Stimulated activated effector memory CD8-positive, alpha-beta T cell treated with anti-CD3 and anti-CD28 coated beads, Interleukin-12 subunit alpha, Interleukin-12 subunit beta, amount 100 ng/mL, for 72 hours (primary cell): ENCODE measurements around the gene TACC3.

Experiments
- ATAC-seq: fragments of 150-1000 bp; cut with Tn5 transposase; 2 replicates; pipeline ENCODE4 v1.10.0; 2021
- DNase-seq, 2 donors: peaks; one replicate each; pipeline ENCODE4 v3.0.0; 2021 to 2022; ENCODE audit warnings: low spot score in 2 of 2
- H3K27ac Mint-ChIP-seq: one replicate; pipeline ENCODE4 v1.8.0; 2022; ENCODE audit warnings: mild to moderate bottlenecking, mixed read lengths
- H3K36me3 Mint-ChIP-seq: one replicate; pipeline ENCODE4 v1.8.0; 2022; ENCODE audit warnings: mild to moderate bottlenecking, mixed read lengths
- H3K4me1 Mint-ChIP-seq: one replicate; pipeline ENCODE4 v1.8.0; 2022; ENCODE audit warnings: mixed read lengths
- H3K4me3 Mint-ChIP-seq: one replicate; pipeline ENCODE4 v1.8.0; 2022; ENCODE audit warnings: mild to moderate bottlenecking, mixed read lengths
- H3K9me3 Mint-ChIP-seq: one replicate; pipeline ENCODE4 v1.8.0; 2022; ENCODE audit warnings: mixed read lengths

TACC3 gene

DNA sequence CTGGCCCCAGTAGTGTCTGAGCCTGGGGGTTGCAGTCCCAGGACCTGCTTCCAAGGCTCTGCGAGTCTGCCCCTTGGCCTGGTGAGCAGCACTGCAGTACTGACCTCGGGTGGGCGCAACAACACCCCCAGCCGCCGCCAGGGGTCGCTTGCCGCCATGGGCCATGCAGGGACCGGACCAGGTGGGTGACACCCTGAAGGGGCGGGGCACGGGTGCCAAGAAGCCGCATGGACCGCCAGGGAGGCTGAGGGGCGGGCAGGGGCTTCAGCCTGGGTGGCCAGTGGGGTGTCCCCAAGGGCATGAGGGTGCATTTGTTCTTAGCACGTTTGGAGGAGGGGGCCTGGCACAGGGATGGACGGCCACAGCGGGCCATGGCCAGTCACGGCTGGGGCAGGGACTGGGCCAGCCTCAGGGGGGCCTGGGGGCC, 25.0 kb downstream of the TACC3 start:
- ATAC-seq, result peak; percentile 77
- H3K27ac Mint-ChIP-seq, result no peak overlapping the region
- H3K9me3 Mint-ChIP-seq, result no peaks in the 10 kb centered on the region
- H3K4me3 Mint-ChIP-seq, result no peak overlapping the region
- H3K36me3 Mint-ChIP-seq, result peaks cover 44% of the 10 kb centered on the region
- peak; percentile 81 to 93 for DNase-seq
- no peaks in the 10 kb centered on the region for H3K4me1 Mint-ChIP-seq

DNA sequence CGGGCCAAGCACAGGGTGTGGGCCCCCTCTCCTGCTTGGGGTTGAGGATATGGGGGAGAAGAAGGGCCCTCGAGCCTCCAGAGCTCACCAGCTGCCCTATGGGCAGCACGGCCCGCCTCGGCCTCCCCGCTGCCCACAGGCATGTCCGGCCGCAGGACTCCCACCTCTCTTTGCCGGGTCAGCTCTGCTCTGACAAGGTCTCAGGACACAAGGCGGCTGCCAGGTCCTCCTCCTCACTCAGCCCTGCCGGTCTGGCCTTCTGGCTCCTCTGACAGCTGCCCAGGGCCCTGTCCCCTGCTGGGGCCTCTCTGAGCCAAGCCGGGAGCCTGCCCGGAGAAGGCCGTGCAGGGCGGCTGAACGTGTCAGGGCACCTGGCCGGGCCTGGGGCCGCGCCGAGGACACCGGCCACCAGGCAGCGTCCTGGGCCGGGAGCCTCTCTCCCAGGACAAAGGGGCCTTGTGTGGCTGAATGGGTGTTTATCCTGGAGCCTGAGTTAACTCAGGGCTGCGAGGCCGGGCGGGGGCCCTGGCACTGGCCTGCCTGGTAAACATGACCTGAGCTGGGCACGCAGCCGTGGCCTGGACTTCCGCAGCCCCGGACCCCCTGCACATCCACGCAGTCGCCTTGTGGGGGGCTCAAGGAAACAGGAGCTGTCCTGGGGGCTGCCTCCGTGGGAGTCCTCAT, 25.7 kb downstream of the TACC3 start:
- Mint-ChIP-seq H3K4me1 (no peaks in the 10 kb centered on the region), H3K36me3 (peaks cover 36% of the 10 kb centered on the region), H3K9me3 (no peaks in the 10 kb centered on the region), H3K4me3 (no peak overlapping the region), H3K27ac (no peak overlapping the region)
- DNase-seq (no peak), ATAC-seq (no peak)

DNA sequence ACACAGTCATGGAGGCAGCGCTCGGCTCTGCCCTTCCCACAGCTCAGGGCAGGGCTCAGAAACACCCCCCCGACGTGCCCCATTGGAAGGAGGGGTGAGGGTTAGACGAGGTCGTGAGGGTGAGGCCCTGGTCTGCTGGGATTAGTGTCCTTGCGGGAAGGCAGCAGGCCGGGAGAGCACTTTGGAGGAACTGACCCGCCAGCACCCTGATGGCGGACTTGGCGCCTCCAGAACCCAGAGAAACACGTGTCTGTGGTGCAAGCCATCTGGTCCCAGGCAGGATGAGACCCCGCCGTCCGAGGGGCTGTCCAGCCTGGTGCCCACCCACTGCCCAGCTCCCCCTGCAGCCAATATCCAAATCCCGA, 26.3 kb downstream of the TACC3 start:
- H3K36me3 Mint-ChIP-seq, result peaks cover 31% of the 10 kb centered on the region
- DNase-seq (no peak), ATAC-seq (no peak)
- no peak overlapping the region for H3K27ac Mint-ChIP-seq
- H3K9me3 Mint-ChIP-seq, result no peaks in the 10 kb centered on the region
- no peaks in the 10 kb centered on the region for H3K4me1 Mint-ChIP-seq
- H3K4me3 Mint-ChIP-seq, result no peak overlapping the region

DNA sequence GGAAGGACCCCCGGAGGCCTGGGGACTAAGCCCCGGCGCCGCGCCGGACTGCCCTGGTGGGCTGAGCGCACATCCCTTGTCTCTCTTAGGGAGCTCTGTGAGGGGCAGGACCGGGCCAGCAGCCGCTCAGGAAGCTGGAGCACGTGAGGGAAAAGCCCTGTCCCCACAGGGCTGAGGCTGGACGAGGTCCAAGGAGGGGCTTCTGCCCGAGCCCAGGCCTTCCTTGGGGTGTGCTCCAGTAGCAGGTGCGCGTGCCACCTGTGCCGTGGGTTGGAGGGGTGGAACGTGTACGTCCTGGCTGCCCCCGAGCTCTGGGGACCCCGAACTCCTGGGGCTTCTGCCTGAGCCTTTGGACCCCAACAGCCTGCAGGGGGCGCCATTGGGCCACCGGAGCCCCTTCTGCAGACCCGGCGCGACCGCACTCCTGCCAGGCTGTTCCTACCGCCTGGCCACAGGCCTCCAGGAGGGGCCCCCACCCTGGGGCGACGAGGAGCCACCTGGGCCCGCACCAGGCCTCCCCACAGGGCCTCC, 27.2 kb downstream of the TACC3 start:
- peak; percentile 83 to 92 for DNase-seq
- Mint-ChIP-seq H3K36me3 (peaks cover 21% of the 10 kb centered on the region), H3K4me3 (no peak overlapping the region), H3K9me3 (no peaks in the 10 kb centered on the region), H3K27ac (no peak overlapping the region), H3K4me1 (no peaks in the 10 kb centered on the region)
- ATAC-seq, result peak; percentile 66

DNA sequence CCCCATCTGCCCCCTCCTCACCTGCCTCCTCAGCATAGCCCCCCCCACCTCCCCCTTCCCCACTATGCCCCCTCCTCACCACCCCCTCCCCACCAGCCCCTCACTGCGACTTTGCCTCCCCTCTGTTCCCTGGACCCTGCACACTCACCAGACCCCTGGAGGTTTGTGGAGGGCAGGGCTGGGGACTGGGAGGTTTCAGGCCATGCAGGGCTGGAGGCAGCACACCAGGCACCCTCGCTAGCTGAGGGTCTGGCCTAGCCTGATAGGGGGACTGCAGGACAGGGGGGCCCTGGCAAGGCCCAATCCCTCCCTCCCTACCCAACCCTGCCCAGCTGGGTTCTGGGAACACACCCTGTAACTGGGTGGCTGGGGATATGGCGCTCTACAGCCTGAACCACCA, 28.0 kb downstream of the TACC3 start:
- Mint-ChIP-seq H3K4me3 (no peak overlapping the region), H3K4me1 (no peaks in the 10 kb centered on the region), H3K9me3 (no peaks in the 10 kb centered on the region), H3K27ac (no peak overlapping the region), H3K36me3 (peaks cover 13% of the 10 kb centered on the region)
- ATAC-seq, result no peak
- no peak for DNase-seq

DNA sequence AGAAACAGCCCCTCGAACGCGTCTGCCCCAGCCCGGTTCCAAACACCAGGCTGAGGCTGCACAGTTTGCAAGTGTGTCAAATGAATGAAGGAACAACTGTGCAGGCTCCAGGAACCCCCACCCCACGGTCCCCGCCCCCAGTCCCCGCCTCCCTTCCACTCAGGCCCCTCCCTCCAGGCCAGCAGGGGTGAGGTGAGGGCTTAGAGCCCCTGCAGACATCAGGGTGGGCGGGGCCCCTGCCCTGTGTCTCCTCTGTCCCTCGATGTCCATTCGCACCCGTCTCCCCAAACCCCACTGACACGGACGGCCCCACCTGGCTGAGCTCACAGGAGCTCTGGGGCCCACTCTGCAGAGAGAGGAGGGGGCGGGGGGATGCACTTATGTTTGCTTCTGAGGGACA, 28.5 kb downstream of the TACC3 start:
- Mint-ChIP-seq H3K4me1 (no peaks in the 10 kb centered on the region), H3K9me3 (no peaks in the 10 kb centered on the region), H3K36me3 (peaks cover 8% of the 10 kb centered on the region), H3K4me3 (no peak overlapping the region), H3K27ac (no peak overlapping the region)
- ATAC-seq (no peak), DNase-seq (no peak)

DNA sequence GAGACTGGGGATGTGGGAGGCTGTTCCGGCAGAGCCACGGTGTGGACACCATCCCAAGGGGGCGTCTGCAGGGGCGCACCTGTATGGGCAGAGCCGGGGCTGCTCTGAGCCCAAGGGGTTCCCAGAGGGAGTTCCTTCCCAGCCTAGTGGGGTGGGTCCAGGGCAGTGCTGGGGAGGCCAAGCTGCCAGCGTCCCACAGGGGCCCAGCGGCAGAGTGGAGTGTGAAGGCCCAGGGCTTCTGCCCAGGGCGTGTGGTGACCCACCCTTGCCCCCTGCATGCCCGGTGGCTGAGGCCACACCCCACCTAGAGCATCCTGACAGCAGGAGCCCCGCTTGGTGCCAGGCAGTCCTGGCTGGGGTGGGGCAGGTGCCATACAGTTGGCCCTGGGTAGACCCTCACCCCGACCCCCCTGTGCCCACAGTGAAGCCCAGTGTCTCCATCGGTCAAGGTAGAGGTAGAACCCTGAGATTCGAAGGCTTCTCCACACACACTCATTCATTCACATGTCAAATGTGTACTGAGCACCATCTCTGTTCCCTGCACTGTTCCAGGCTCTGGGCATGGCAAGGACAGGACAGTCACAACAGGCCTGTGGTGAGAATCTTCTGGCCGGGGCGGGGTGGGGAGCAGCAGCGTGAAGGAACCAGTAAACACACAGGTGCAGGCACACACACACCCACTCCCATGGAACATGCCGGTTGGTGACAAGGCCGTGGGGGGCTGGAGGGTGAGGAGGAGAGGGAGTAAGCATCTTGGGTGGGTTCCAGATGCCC, 29.2 kb downstream of the TACC3 start:
- ATAC-seq, result no peak
- H3K4me3 Mint-ChIP-seq, result no peak overlapping the region

DNA sequence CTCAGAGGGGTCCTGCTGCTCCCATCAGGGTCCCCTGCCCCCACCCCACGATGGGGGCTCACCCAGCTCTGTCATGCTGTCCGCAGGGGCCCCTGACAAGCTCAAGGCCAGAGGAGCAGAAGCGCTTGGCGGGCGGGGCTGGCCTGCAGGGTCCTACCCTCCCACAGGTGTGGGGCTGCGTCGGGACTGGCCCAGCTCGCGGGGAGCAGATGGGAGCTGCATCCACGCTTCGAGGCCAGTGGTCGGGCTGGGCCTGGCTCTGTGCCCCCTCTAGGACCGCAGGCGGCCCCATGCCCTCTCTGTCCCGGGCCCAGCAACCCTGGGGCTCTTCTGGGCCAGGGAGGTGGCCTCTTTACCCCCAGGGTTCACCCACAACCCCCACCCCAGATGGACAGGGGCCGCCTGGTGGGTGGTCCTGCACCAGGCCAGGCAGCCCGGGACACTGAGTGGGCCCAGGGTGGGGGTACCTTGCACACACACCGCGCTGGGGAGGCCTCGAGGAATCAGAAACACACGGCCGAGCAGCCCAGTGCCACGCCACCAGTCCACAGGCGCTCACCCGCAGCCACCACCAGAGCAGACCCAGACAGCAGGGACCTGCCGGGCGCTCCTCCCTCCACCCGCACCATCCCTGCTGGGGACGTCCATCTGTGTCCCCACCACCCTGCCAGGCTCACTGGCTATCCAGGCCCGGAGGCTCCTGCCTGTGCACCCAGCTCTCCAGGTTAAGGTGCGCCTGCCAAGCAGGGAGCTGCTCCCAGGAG, 30.0 kb downstream of the TACC3 start:
- Mint-ChIP-seq H3K4me3 (no peak overlapping the region), H3K36me3 (no peaks in the 10 kb centered on the region), H3K9me3 (no peaks in the 10 kb centered on the region), H3K4me1 (no peaks in the 10 kb centered on the region), H3K27ac (no peak overlapping the region)
- no peak for DNase-seq
- no peak for ATAC-seq

More for the DNA sequence above, 29.2 kb downstream of the TACC3 start:
- DNase-seq, result no peak
- Mint-ChIP-seq H3K9me3 (no peaks in the 10 kb centered on the region), H3K36me3 (peaks cover under 1% of the 10 kb centered on the region), H3K27ac (no peak overlapping the region), H3K4me1 (no peaks in the 10 kb centered on the region)

DNA sequence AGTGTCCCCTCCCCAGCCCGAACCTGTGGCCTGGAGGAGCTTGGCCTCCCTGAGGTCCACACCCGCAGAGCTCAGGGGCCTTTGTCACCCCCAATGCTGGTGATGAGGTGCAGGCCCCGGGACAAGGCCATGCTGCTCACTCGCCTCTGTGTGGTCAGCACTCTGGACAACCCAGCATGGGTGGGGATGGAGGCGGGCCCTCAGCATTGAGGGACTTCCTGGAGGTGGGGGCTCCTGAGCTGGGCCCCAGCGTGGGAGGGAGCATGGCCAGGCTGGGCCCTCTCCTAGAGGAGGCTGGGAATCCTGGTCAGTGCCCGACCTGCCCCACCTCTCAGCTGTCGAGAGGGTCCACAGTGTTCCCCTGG, 30.6 kb downstream of the TACC3 start:
- H3K27ac Mint-ChIP-seq, result no peak overlapping the region
- DNase-seq (no peak), ATAC-seq (no peak)
- no peaks in the 10 kb centered on the region for H3K4me1 Mint-ChIP-seq
- no peaks in the 10 kb centered on the region for H3K9me3 Mint-ChIP-seq
- H3K36me3 Mint-ChIP-seq, result no peaks in the 10 kb centered on the region
- H3K4me3 Mint-ChIP-seq, result no peak overlapping the region

DNA sequence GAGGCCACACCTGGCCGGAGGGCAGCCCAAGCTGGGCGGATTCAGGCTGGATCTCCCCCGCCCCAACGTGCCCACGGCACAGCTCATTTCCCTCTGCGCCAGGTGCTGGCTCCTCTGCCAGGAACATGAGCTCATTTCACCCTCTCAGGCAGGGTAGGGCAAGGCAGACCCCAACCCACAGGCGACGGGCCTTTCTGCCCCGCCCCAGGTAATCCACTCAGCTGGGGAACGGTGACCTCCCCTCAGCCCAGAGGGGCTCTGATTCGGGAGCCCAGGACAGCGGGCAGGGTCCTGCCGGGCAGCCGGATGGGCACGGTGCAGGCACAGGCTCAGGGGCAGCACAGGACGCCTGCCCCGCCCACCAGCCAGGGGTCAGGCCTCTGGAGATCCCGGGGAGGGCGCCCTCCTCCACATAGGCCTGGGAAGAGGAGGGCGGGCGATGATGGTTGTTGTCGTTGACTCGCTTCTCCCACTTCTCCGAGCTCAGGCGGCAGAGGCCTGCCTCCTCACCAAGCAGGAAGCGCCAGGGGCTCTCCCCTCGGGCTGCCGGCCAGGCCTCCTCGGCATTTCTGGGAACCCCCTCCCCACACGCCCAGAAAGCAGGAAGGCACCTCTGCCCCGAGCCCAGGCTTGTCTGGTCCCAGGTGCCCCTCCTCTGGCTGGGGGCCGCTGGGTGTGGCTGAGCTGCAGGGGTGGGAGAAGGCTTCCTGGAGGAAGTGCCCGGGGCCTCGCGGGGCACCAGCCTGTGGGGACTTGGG, 31.1 kb downstream of the TACC3 start:
- ATAC-seq (no peak), DNase-seq (no peak)
- Mint-ChIP-seq H3K9me3 (no peaks in the 10 kb centered on the region), H3K4me3 (no peak overlapping the region), H3K27ac (no peak overlapping the region), H3K36me3 (no peaks in the 10 kb centered on the region), H3K4me1 (no peaks in the 10 kb centered on the region)

DNA sequence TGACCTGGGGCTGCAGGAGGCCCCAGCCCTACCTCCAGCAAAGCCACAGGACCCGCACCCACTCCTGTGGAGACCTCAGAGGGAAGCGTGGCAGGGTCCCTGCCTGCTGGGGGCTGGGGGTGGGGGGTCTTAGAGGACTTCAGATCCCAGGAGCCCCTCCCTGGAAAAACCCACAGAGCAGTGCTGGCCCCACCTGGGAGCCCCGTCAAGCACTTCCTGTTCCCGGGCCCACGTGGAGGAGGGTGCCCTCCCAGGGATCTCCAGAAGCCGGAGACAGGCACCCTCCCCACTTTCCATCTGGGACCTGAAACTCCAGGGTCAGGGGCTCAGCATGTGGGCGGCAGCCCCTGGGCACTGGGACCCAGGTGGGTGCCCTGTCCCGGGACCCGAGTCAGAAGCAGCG, 32.0 kb downstream of the TACC3 start:
- H3K36me3 Mint-ChIP-seq, result no peaks in the 10 kb centered on the region
- H3K27ac Mint-ChIP-seq, result no peak overlapping the region
- no peak for ATAC-seq
- DNase-seq, result no peak
- H3K9me3 Mint-ChIP-seq, result no peaks in the 10 kb centered on the region
- H3K4me1 Mint-ChIP-seq, result no peaks in the 10 kb centered on the region
- no peak overlapping the region for H3K4me3 Mint-ChIP-seq

DNA sequence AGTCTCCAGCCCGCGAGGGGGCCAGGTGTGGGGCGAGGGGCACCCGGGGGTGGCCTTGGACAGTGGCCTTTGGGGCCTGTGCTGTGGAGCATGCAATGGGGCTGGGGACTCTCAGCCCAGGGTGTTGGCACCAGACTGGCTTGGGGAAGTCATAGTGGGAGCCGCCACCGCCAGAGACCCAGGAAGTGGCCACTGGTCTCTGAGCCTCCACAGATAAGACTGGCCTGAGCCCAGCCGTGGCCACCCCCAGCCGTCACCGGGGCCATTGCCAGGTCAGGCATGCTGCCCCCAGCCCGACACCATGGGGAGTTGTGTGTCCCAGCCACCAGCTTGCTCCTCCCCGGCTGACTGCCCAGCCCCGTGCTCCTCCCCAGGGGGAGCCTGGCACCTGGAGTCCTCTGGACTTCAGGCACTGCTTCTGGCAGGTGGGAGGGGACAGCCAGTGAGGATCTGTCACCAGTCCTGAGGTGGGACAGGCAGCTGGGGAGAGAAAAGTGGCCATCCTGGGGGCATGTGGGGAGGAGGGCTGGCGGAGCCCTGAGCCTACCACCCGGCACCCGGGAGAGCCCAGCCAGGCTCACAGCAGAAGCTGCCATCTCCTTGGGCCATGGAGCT, 32.5 kb downstream of the TACC3 start:
- no peaks in the 10 kb centered on the region for H3K36me3 Mint-ChIP-seq
- ATAC-seq (no peak), DNase-seq (no peak)
- no peaks in the 10 kb centered on the region for H3K9me3 Mint-ChIP-seq
- H3K27ac Mint-ChIP-seq, result no peak overlapping the region
- no peaks in the 10 kb centered on the region for H3K4me1 Mint-ChIP-seq
- no peak overlapping the region for H3K4me3 Mint-ChIP-seq

DNA sequence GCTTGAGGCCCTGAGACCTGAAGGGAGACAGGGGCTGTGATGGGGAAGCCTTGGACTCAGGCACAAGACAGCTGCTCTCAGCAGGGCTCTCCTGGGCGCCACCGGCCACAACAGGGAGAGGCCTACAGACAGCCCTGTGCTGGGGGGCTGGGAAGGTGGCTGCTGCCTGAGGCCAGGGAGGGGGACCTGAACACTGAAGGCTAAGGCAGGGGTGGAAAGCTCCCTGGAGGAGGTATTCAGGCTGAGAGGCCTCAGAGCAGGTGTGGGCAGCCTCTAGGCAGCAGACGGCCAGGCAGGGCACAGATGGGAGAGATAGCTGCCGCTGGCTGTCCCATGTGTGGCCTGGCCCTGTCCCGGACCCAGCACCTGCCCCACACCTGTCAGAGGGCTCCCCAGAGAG, 33.0 kb downstream of the TACC3 start:
- H3K9me3 Mint-ChIP-seq, result no peaks in the 10 kb centered on the region
- ATAC-seq, result no peak

DNA sequence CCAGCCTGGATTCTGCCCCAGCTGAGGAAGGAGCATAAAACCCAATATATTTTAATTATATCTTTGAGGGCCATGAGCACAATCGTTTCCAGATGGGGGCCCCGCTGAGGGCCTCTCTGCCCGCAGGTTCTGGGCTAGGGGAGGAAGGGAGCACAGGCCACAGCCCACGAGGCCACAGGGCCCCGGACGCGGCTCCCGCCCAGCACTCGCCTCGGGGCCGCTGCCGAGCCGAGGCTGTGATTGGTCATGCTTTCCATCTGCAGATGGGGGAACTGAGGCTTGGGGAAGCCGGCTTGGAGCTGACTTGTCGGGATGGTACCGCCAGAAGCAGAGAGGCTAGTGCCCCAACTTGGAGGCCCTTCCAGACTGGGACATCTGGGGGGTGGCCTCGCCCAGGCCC, 34.0 kb downstream of the TACC3 start:
- no peak overlapping the region for H3K4me3 Mint-ChIP-seq
- no peaks in the 10 kb centered on the region for H3K36me3 Mint-ChIP-seq
- no peak for ATAC-seq
- H3K4me1 Mint-ChIP-seq, result no peaks in the 10 kb centered on the region
- no peak overlapping the region for H3K27ac Mint-ChIP-seq
- no peaks in the 10 kb centered on the region for H3K9me3 Mint-ChIP-seq
- DNase-seq, result no peak

More for the DNA sequence above, 33.0 kb downstream of the TACC3 start:
- no peak overlapping the region for H3K4me3 Mint-ChIP-seq
- no peaks in the 10 kb centered on the region for H3K4me1 Mint-ChIP-seq
- no peak overlapping the region for H3K27ac Mint-ChIP-seq
- no peaks in the 10 kb centered on the region for H3K36me3 Mint-ChIP-seq
- no peak for DNase-seq

DNA sequence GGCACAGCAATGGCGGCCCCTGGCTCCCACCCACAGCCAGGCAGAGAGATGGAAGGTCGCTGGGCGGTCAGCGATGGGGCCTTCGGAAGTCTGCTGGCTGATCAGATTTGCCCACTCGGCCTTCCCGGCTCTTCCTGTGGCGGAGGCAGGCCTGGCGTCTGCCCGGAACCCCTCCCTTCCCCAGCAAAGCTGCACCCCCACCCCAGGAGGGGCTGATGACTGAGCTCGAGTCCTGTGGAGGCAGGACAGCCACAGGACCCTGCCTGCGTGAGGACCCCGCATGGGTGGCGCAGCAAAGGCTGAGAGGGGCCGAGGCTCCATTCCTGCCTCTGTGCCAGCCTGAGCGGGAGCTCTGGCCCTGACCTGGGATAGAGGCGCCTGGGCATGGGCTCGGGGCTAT, 34.8 kb downstream of the TACC3 start:
- Mint-ChIP-seq H3K9me3 (no peaks in the 10 kb centered on the region), H3K36me3 (no peaks in the 10 kb centered on the region), H3K4me3 (no peak overlapping the region), H3K27ac (no peak overlapping the region), H3K4me1 (no peaks in the 10 kb centered on the region)
- ATAC-seq, result no peak
- no peak for DNase-seq
